GM21447 (cell line): ENCODE results near the gene KRR1.
"Not testable (repeated sequence)": the region's sequence is repeated elsewhere in the genome, so short reads cannot be mapped to it uniquely, and the experiment has no call there.

Experiments
- ATAC-seq: cut with Tn5 transposase; IDR thresholded peaks from one replicate; pipeline ENCODE4 v1.9.1; 2021; ENCODE audit not compliant: unreplicated experiment

KRR1 gene

DNA sequence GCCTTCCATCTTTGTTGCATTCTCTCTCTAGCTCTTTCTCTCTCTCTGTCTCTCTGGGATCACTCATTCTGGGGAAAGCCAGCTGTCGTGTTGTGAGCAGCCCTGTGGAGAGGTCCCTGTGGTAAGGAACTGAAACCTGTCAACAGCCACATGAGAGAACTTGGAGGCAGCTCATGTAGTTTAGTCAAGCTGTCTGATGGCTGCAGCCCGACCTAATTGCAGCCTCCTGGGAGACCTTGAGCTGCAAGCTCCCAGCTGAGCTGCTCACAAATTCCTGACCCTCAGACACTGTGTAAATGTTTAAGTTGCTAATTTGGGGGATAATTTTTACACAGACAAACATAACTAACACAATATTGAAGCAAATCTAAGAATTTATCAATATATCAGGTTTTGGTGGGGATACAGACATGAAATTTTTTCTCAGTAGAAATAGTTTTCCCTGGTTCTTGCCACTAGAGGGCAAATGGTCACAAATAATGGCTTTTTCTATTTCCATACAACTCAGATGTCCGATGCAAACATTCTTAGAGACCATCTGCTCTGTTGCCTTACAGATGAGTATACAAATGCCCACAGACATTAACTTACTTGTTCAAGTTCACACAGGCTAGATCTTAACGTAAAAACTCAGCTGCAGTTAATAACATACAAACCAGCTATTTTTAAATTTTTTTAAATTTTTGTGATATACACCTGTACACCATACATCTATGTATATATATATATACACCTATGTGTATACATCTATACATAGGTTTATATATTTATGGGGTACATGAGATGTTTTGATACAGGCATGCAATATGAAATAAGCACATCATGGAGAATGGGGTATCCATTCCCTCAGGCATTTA, 15.5 kb upstream of the KRR1 start:
- ATAC-seq = peak; percentile 97

DNA sequence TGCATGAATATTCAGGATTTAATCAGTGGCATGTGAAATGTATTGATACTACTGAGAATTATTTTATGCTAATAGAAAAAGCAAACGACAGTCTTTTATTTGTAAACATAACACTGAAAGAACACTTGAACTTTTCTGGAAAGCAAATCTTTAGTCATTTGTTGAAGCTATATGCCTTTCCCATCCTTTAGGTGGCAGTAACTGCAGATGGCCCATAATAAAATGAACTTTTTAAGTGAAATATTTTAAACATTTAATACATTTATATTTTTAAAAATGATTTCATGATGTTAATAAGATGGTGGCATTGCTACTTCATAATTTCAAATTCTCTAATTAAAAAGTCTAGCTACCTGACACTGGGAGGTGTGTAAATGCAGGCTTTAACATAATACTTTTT, 13.9 kb upstream of the KRR1 start:
- no peak for ATAC-seq

DNA sequence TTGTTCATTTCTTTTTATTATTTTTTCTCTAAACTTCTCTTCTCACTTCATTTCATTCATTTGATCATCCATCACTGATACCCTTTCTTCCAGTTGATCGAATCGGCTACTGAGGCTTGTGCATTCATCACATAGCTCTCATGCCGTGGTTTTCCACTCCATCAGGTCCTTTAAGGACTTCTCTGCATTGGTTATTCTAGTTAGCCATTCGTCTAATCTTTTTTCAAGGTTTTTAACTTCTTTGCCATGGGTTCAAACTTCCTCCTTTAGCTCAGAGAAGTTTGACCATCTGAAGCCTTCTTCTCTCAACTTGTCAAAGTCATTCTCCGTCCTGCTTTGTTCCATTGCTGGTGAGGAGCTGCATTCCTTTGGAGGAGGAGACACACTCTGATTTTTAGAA, 10.7 kb upstream of the KRR1 start:
- ATAC-seq = not testable (repeated sequence)

DNA sequence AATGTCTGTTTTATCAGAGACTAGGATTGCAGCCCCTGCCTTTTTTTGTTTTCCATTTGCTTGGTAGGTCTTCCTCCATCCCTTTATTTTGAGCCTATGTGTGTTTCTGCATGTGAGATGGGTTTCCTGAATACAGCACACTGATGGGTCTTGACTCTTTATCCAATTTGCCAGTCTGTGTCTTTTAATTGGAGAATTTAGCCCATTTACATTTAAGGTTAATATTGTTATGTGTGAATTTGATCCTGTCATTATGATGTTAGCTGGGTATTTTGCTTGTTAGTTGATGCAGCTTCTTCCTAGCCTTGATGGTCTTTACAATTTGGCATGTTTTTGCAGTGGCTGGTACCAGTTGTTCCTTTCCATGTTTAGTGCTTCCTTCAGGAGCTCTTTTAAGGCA, 9.8 kb upstream of the KRR1 start:
- not testable (repeated sequence) for ATAC-seq

DNA sequence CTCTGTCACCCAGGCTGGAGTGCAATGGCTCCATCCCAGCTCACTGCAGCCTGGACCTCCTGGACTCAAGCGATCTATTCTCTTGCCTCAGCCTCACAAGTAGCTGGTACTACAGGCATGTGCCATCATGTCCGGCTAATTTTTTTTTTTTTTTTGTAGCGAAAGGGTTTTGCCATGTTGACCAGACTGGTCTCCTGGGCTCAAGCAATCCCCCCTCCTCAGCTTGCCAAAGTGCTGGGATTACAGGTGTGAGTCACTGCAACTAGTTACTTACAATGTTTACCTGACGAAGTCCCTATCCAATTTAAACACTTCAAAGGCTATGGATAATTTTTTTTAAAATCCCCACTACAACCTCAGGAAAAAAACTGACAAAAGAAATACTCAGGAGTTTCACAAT, 1.8 kb downstream of the KRR1 start:
- ATAC-seq = no peak

DNA sequence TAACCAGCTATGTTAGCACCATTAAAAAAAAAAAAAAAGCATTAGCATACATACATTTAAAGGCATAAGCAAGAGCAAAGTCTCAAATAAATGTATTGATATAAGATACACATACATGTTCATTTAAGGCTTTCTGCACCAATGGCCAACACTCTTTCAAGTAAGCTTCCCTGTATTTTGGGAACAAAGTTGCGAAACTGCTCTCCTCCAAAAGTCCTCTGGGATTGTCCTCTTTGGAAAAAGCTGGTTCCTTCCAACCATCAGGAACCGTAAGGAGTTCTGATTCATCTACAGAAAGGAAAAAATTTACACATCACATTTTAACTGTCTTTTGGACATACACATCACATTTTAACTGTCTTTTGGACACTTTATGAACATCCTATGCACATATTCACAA, 3.2 kb downstream of the KRR1 start:
- no peak for ATAC-seq

DNA sequence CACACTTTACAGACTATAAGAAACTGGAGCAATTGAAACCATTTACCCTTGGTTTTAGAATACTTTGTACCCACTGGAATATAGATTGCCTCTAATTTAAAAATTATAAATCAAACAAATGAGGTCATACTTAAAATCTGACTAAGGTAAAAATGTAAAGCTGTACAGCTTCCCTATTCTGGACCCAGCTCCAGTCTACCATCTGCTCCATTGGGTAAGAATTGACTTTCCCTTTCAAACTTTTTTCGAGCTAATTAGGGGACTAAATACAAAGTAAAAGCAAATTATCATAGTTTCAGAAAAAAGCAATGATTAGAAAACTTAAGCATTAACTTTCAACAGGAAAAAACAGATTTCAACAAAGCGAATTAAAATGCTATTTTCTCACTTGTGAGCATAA, 4.3 kb downstream of the KRR1 start:
- ATAC-seq = no peak

DNA sequence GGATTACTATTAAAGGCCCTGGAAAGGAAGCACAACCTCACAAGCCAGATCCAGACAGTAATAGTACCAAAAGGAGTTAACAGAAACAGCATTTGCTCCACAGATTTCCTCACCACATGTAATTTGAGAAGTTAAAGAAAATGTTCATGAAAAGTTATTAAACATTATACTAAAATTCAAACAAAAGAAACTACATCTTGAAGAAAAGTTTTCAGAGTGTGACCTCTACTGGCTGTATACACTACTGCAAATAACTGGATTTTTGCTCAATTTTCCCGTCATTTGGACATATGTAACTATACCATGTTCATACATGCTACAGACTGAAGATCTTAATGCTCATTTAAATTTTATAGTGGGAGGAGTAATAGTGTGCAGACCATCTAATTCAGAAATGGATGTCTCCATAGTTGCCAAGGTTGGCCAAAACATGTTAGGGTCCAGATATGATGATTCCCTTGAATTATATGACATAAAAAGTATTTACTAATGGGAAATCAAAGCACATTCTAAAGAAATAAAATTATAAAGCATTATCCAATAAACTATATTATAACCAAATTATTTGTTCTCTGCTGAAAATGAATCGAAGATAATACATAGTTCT, 5.6 kb downstream of the KRR1 start:
- ATAC-seq = no peak

DNA sequence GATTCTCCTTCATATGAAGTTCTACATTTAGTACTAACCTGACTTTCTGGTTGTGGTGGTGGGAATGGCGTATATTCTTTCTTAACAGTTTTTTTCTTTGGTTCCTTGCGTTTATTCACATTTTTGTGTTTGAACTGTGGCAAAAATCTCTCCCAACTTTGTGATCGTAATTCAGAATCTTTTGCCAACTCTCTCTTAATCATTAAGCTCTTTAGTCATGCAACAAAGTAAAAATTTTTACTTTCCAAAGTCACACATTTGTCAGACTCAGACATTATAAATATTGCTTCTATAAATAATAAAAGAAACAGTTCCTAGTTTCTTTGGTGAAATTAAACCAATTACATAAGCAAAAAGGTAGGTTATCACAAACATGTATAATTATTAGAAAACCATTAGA, 7.5 kb downstream of the KRR1 start:
- no peak for ATAC-seq

DNA sequence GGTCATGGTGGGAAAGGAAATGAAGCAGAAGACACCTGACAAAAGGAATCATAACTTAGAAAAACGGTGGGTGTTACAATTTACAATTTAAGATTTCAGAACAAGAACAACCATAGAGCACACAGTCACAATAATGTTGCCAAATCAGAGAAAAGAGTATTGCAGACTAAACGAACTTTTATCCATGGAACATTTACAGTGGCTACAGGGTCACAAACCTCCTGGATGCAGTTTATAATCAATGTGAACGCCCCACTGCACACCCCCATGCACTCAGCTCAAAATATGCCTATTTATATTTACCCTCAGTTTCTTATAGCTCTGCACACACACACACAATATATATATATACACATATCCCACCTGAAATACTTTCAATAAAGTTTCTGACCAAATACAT, 8.0 kb downstream of the KRR1 start:
- ATAC-seq = no peak

DNA sequence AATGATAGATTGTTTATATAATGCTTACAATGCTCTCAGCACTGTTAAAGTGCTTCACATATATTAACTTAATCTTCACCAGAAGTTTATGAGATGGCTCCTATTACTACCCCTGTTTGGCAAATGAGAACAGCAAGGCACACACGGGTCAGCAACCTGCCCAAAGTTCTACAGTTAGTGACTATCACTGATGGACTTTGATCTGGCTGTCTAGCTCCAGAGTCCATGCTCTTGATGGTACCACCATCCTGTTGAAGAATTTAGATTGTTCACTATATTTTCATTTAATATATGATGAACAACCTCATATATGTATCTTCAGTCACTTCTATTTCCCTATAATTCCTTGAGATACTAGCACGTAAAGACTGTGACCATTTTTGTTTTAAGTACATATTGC, 20.2 kb downstream of the KRR1 start:
- no peak for ATAC-seq

DNA sequence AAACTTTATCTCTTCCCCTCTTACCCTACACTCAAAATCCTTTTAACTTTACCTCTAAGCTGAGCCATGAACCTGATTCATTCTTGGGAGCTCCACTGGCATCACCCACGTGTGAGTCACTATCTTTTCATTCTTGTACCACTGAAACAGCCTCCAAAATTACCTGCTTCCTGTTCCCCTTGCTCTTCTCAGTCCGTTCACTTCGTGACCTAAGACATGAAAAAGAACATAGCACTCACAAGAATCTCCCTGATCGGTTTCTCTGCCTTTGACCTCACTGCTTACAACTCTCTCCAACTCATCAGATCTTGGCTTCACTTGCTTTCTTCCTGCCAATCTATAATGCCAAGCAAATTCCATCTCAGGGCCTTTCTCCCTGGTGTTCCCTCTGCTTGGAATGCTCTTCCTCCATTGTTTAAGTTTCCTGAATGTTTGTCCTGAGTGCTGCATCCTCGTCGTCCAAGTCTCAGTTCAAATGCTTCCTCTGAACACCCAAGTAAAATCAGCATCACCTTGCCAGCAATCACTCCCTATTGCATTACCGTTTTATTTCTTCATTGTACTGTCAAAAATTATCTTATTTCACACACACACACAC, 21.7 kb downstream of the KRR1 start:
- no peak for ATAC-seq

DNA sequence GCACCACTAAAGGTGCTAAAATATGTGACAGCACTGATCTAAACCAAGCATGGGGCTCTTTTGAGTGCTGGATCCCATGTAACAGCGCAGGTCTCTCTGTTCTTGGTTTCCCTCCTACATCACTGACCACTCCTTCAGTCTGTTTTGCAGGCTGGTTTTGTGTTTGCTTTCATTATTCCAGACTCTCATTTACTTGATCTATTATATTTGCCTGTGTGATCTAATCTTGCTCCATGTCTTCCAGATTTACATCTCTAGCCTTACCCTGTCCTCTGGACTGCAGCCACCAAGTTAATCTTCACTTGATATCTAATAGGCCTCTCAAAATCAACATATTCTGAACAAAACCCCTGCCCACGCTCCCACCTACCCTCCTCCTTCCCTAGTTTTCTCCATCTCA, 22.2 kb downstream of the KRR1 start:
- ATAC-seq = no peak

DNA sequence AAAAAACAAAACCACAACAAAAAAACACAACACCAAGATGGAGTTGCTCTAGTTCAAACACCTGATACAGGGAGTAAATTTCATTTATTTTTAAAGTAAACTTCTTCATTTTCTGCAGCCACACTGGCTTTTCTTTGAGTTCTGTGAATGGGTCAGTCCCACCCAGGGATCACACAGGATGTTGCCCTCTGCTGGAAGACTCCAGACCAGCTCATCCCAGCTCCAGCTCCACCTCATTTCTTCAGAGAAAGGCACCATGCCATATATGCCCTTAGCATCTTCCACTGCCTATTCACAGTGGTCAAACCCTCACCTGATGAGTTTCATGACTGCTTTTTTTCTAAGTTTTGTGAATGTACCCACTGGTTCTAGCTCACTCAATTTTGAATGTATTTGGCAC, 22.9 kb downstream of the KRR1 start:
- peak; percentile 47 for ATAC-seq

DNA sequence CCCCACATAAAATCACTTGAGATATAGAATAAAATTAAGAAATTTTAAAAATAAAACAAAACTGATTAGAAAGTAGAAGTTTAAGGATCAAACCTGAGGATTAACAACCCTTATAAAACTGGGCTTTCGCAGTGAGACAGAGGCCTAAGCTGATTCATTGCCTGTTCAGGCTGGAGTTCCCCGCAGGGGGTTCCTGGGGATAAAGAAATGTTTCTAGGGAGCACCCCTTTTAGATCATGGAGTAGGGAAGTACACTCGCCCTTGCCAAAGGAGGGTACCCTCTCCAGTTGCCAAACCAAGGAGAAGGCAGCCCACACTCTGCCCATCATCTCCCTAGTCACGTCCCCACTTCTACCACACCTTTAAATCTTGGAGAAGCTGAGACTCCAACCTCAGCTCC, 24.1 kb downstream of the KRR1 start:
- ATAC-seq = no peak

DNA sequence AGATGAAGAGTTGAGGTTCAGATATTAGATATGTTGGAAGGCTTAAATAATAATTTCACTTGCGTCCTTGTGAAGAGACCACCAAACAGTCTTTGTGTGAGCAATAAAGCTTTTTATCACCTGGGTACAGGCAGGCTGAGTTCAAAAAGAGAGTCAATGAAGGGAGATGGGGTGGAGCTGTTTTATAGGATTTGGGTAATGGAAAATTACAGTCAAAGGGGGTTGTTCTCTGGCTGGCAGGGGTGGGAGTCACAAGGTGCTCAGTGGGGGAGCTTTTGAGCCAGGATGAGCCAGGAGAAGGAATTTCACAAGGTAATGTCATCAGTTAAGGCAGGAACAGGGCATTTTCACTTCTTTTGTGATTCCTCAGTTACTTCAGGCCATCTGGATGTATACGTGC, 27.0 kb downstream of the KRR1 start:
- ATAC-seq = not testable (repeated sequence)

DNA sequence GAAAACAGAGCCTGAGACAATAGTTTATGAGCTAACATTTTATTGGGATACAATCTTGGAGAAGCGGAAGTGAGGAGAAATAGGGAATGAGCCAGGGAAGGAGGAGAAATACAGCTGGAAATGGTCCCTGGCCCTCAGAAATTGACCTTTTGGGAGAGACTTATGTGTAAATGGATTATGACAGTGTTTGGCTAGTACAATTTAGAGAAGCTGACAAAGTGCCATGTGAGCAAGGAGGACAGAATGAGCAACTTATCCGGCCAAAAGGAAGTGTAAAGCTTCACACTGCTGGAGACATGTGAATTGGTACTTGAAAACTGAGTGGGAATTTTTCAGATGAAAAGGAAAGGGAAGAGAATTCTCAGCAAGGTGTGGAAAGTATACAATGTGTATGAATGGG, 28.0 kb downstream of the KRR1 start:
- ATAC-seq = no peak

DNA sequence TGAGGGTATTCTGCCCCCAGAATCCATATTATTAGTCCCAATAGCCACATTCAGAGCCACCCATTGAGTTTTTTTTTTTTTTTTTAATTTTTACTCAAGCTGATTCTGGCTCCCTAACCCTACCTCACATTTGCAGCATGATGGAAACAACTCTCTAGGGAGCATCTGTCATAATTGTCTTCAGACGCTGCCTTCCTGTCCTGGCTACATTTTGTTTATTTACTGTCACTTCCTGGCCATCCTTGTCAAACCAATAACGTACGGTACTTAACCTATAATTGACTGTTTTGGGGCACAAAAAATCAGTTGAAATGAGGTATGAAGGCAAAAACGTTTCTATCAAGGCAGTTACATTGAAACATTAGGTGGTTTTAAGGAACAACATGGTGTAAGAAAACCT, 28.8 kb downstream of the KRR1 start:
- ATAC-seq = no peak

DNA sequence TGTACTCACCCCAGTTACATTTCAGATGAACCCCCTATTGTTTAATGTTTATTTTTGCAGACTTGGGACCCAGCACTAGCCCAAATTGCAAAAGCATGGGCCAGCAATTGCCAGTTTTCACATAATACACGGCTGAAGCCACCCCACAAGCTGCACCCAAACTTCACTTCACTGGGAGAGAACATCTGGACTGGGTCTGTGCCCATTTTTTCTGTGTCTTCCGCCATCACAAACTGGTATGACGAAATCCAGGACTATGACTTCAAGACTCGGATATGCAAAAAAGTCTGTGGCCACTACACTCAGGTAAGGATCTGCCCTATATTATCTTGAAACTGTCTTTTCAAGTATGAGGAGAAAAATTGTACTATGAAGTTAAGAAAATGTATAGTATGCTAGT, 29.6 kb downstream of the KRR1 start:
- no peak for ATAC-seq

DNA sequence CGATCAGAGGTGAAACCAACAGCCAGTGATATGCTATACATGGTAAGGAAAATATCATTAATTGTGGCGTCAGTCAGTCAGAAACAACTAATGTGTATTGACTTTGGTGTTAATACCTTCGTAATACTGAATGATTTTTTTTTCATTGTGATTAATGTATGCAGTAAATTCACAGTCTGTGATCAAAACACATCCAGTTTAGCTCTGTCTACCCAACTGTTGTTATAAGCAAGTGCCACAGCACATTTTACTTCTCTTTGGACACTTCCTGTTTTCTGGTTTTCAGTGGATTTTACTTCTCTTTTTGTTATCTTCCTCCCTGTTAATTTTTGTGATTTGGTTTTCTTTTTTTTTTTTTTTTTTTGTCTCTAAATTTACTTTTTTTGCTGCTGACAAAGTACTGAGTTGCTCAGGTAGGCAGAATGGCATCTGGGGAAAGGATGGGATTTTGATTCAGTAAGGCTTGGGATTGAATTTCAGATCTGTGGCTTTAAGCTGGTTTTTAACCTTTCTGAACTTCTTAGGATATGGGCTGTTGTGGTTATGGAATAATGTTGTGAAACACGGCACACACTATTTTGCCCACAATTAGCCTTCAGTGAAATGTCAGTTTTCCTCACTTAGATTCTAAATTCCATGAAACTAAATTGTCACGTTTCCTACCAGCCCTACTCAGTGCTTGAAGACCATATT, 30.2 kb downstream of the KRR1 start:
- peak; percentile 17 for ATAC-seq

DNA sequence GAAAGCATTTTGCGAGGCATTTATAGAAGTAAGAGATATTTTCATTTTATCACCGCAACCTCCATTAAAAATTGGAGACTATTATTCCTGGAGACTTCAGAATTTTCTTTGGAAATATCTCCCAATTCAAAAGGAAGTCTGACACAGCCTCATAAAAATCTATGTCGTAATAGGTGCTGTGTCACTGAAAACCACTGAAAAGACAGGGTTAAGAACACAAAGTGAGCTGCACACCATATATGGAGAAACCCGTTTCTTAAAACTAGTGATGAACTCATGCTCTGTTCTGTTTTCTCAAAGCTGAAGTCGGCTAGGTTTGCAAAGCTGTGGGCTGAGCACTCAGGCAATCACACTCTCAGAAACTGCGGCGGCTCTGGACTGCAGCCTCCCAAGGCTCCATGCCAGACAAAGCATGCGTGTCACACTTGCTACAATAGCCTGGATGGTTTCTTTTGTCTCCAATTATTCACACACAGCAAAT, 30.9 kb downstream of the KRR1 start, which contains the start of gene GLIPR1:
TSS of gene GLIPR1 (plus strand) at position 287 of the 481 bp plus-strand sequence. CDS start at position 413, 126 bp downstream.
- peak; percentile 86 for ATAC-seq
